PC-9 (cell line): ENCODE data around the gene ZC3HAV1. TPM values are rescaled to one million over a fixed set of nuclear protein-coding genes. Genes with fewer than 3 reads are reported as not detected.

Source experiments
- BruUV-seq: library from RNA; stranded (reverse); fragments of 400-500 nt; replicated peaks from 2 replicates; lab custom pipeline; 2021; lab: Mats Ljungman, UMichigan
- CTCF ChIA-PET: fragments of 300-600 bp; sonication (Branson Sonifier 250); formaldehyde crosslinking; loops from one replicate; lab custom pipeline; 2022; ENCODE audit warnings: antibody characterized with exemption; lab: Charles Lee
- POLR2A ChIA-PET: fragments of 300-600 bp; sonication (Branson Sonifier 250); formaldehyde crosslinking; loops from one replicate; lab custom pipeline; 2022; ENCODE audit warnings: antibody characterized with exemption; ENCODE audit not compliant: unreplicated experiment; lab: Charles Lee
- DNase-seq, 2 experiments: peaks; one replicate each; pipeline versions ENCODE4 v3.0.0 to v3.0.0-alpha.2; 2015 to 2022; ENCODE audit warnings: mixed read lengths in 1 of 2
- H2AFZ ChIP-seq: fragments of 200-600 bp; sonication (generic); 2 replicates; pipeline ENCODE4 v1.8.1; 2017; ENCODE audit warnings: antibody characterized with exemption
- H3F3A ChIP-seq: fragments of 200-600 bp; sonication (generic); 2 replicates; pipeline ENCODE4 v1.8.1; 2017; ENCODE audit warnings: antibody characterized with exemption, mild to moderate bottlenecking, low read depth; ENCODE audit not compliant: insufficient read depth
- H3K27ac ChIP-seq: fragments of 200-600 bp; sonication (generic); 2 replicates; pipeline ENCODE4 v1.6.1; 2016; ENCODE audit warnings: mixed run types
- H3K27me3 ChIP-seq: fragments of 200-600 bp; sonication (generic); 2 replicates; pipeline ENCODE4 v1.6.1; 2016; ENCODE audit warnings: low read depth, mixed run types; ENCODE audit not compliant: insufficient read depth
- H3K36me3 ChIP-seq: fragments of 200-600 bp; sonication (generic); 2 replicates; pipeline ENCODE4 v1.6.1; 2016; ENCODE audit warnings: low read depth, mixed run types
- H3K4me1 ChIP-seq: fragments of 200-600 bp; sonication (generic); replicated peaks from 2 replicates; pipeline ENCODE4 v1.6.1; 2016; ENCODE audit warnings: mixed run types; ENCODE audit not compliant: insufficient read depth
- H3K4me2 ChIP-seq: fragments of 200-600 bp; sonication (generic); 2 replicates; pipeline ENCODE4 v1.6.1; 2017; ENCODE audit warnings: mixed run types
- H3K4me3 ChIP-seq: fragments of 200-600 bp; sonication (generic); 2 replicates; pipeline ENCODE4 v1.6.1; 2016; ENCODE audit warnings: mixed run types
- H3K79me2 ChIP-seq: fragments of 200-600 bp; sonication (generic); 2 replicates; pipeline ENCODE4 v1.6.1; 2017; ENCODE audit warnings: low read depth, mixed run types
- H3K9me2 ChIP-seq: fragments of 200-600 bp; sonication (generic); 2 replicates; pipeline ENCODE4 v1.8.1; 2017; ENCODE audit warnings: mild to moderate bottlenecking; ENCODE audit not compliant: insufficient read depth
- H3K9me3 ChIP-seq: fragments of 200-600 bp; sonication (generic); 2 replicates; pipeline ENCODE4 v1.8.1; 2016; ENCODE audit warnings: low read depth; ENCODE audit not compliant: insufficient read depth
- H4K20me1 ChIP-seq: fragments of 200-600 bp; sonication (generic); 2 replicates; pipeline ENCODE4 v1.8.1; 2017; ENCODE audit not compliant: insufficient read depth
- CTCF ChIP-seq: fragments of 200-600 bp; sonication (generic); conservative IDR thresholded peaks from 2 replicates; pipeline ENCODE4 v1.6.1; 2017; ENCODE audit warnings: mixed run types, antibody characterized with exemption, mild to moderate bottlenecking, moderate library complexity
- EZH2 ChIP-seq: fragments of 200-600 bp; sonication (generic); IDR thresholded peaks from 2 replicates; pipeline ENCODE4 v1.8.0; 2017; ENCODE audit warnings: antibody characterized with exemption, low read depth
- intact Hi-C: fragments of 100-400 bp; cut with micrococcal nuclease; formaldehyde crosslinking; loops from one replicate; pipeline ENCODE4 v1.10.0; 2022; ENCODE audit not compliant: unreplicated experiment
- total RNA-seq: library from RNA; stranded (reverse); gene quantifications from 2 replicates; pipeline ENCODE4 v1.2.3, GENCODE V29; 2021

Gene ZC3HAV1
- total RNA-seq, 1 experiment from 2014 or later, result 36.7 TPM

DNA sequence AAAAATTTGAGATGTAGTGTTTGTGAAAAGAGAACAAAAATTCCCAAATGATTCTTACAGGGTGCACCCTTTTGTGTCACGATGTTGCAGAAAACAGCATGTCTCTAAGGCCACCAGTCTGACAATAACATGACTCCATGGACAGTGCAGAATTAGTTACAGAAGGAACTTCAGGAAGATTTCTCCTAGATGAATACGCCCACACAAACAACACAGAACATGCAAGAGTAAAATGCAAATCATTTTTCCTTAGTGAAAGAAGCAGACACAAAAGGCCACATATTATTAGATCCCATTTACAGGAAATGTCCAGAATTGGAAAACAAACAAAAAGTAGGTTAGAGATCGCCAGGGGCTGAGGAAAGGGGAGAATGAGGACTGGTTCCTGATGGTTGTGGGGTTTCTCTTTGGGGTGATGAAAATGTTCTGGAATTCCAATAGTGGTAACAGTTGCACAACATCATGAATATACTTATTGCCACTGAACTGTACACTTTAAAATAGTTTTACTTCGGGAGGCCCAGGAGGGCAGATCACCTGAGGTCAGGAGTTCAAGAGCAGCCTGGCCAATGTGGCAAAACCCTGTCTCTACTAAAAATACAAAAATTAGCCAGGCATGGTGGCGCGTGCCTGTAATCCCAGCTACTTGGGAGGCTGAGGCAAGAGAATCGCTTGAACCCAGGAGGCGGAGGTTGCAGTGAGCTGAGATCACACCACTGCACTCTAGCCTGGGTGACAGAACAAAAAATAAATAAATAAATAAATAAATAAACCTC lies 10.2 kb downstream of the ZC3HAV1 start:
- Histone ChIP-seq H3K4me1 (no peaks in the 10 kb centered on the region), H3K4me3 (no peak overlapping the region), H2AFZ (no peak overlapping the region), H3K79me2 (peaks cover 32% of the 10 kb centered on the region), H3K27ac (no peak overlapping the region), H3K9me2 (no peaks in the 10 kb centered on the region), H3F3A (no peaks in the 10 kb centered on the region), H3K9me3 (no peaks in the 10 kb centered on the region), H3K36me3 (peaks cover 4% of the 10 kb centered on the region; the same call in 1 of the 2 replicates), H3K27me3 (no peaks in the 10 kb centered on the region), H3K4me2 (no peak overlapping the region), H4K20me1 (0 out of 2 replicates have a peak, but pooled peaks cover 3% of the 10 kb centered on the region)
- no TSS peak for BruUV-seq
- ChIA-PET CTCF (no interaction called here), POLR2A (no interaction called here)
- intact Hi-C loops, result no loop called here
- no peak for DNase-seq
- TF ChIP-seq EZH2, result no peak
- no peak for TF ChIP-seq CTCF

DNA sequence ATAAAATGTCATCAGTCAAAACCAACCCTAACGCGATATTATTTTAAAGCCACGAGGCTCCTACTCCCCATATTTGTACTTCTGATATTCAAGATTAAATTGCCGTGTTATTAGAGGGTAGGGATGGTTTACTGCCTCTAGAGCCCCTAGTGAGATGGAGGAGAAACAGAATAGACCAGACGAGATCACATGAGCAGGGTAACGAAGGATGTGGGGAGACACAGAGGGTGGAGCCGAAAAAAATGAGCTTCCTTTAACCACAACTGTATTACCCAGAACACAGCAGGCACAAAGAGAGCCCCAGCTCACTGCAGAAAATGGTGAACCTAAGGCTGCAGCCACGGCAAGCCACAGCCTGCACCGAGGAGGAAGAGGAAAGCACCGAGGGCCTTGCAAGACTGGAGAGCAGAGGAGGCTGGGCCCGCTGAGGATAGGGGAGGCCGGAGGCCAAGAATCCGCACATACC lies 14.3 kb downstream of the ZC3HAV1 start:
- no peak overlapping the region for H3K27ac ChIP-seq
- H4K20me1 ChIP-seq, result peaks cover 3% of the 10 kb centered on the region; the same call in 1 of the 2 replicates
- H3K4me3 ChIP-seq, result no peak overlapping the region
- no peaks in the 10 kb centered on the region for H3K27me3 ChIP-seq
- no peak for DNase-seq
- no peaks in the 10 kb centered on the region for H3K4me1 ChIP-seq
- ChIA-PET POLR2A (interaction anchor here (0.9 kb wide), 1 partner anchor 45 kb away, joined by 5 read pairs; no protein-coding TSS in a partner anchor), CTCF (no interaction called here)
- H2AFZ ChIP-seq, result no peak overlapping the region
- no peaks in the 10 kb centered on the region for H3K9me3 ChIP-seq
- H3K36me3 ChIP-seq, result peaks cover 4% of the 10 kb centered on the region; the same call in 1 of the 2 replicates
- no TSS peak for BruUV-seq
- no peaks in the 10 kb centered on the region for H3F3A ChIP-seq
- no peak overlapping the region for H3K4me2 ChIP-seq
- peaks cover 8% of the 10 kb centered on the region; the same call in 1 of the 2 replicates for H3K79me2 ChIP-seq
- TF ChIP-seq CTCF (no peak), EZH2 (no peak)
- intact Hi-C loops, result no loop called here
- H3K9me2 ChIP-seq, result no peaks in the 10 kb centered on the region

GRCh38 chr7:139094596-139094995 lies 14.9 kb downstream of the ZC3HAV1 start:
- no peak for DNase-seq
- intact Hi-C loops, result no loop called here
- BruUV-seq, result no TSS peak

More at GRCh38 chr7:139094596-139094995, 14.9 kb downstream of the ZC3HAV1 start:
- Histone ChIP-seq H3F3A (no peaks in the 10 kb centered on the region), H3K9me3 (no peaks in the 10 kb centered on the region), H4K20me1 (peaks cover 3% of the 10 kb centered on the region; the same call in 1 of the 2 replicates), H3K79me2 (peaks cover 7% of the 10 kb centered on the region; the same call in 1 of the 2 replicates), H3K27ac (no peak overlapping the region), H3K27me3 (no peaks in the 10 kb centered on the region), H3K4me2 (no peak overlapping the region), H3K4me1 (no peaks in the 10 kb centered on the region), H3K9me2 (no peaks in the 10 kb centered on the region), H3K4me3 (no peak overlapping the region), H3K36me3 (peaks cover 4% of the 10 kb centered on the region; the same call in 1 of the 2 replicates), H2AFZ (no peak overlapping the region)
- ChIA-PET POLR2A (interaction anchor here (0.9 kb wide), 1 partner anchor 44 kb away, joined by 5 read pairs; no protein-coding TSS in a partner anchor), CTCF (no interaction called here)
- TF ChIP-seq EZH2 (no peak), CTCF (no peak)
